ENCODE results near the gene PLEK.
"Not testable (repeated sequence)": the region's sequence is repeated elsewhere in the genome, so short reads cannot be mapped to it uniquely, and the experiment has no call there.

The PLEK gene

GRCh38 chr2:68371581-68371980 lies 6.5 kb downstream of the PLEK start:
- peak; percentile 25 for DNase-seq (ENCODE audit: low read depth)
- H3K4me3 ChIP-seq (ENCODE audit: low read length) = no peak overlapping the region
- TF ChIP-seq CTCF (IDR thresholded peaks at IDR 0.05; ENCODE audit: insufficient read depth, low read depth, low read length, missing control alignments) = no peak

- TF ChIP-seq CTCF (IDR thresholded peaks at IDR 0.05; ENCODE audit: insufficient read depth, low read depth, low read length, missing control alignments) = no peak
- DNase-seq (ENCODE audit: low read depth) = no peak
Measured at GRCh38 chr2:68372485-68372884, 7.4 kb downstream of the PLEK start.

GRCh38 chr2:68374184-68374583 lies 9.1 kb downstream of the PLEK start:
- TF ChIP-seq CTCF (IDR thresholded peaks at IDR 0.05; ENCODE audit: insufficient read depth, low read depth, low read length, missing control alignments) = no peak
- no peak for DNase-seq (ENCODE audit: low read depth)
- no peak overlapping the region for H3K4me3 ChIP-seq (ENCODE audit: low read length)

More at GRCh38 chr2:68372485-68372884, 7.4 kb downstream of the PLEK start:
- no peak overlapping the region for H3K4me3 ChIP-seq (ENCODE audit: low read length)

- H3K4me3 ChIP-seq (ENCODE audit: low read length) = no peak overlapping the region
- no peak for DNase-seq (ENCODE audit: low read depth)
- no peak for TF ChIP-seq CTCF (IDR thresholded peaks at IDR 0.05; ENCODE audit: insufficient read depth, low read depth, low read length, missing control alignments)
Measured at GRCh38 chr2:68375582-68375981, 10.5 kb downstream of the PLEK start.

GRCh38 chr2:68377137-68377780 lies 12.2 kb downstream of the PLEK start:
- no peak for DNase-seq (ENCODE audit: low read depth)
- TF ChIP-seq CTCF (IDR thresholded peaks at IDR 0.05; ENCODE audit: insufficient read depth, low read depth, low read length, missing control alignments) = no peak
- no peak overlapping the region for H3K4me3 ChIP-seq (ENCODE audit: low read length)

- not testable (repeated sequence) for DNase-seq (ENCODE audit: low read depth); H3K4me3 ChIP-seq (ENCODE audit: low read length)
Measured at GRCh38 chr2:68378779-68379178, 13.7 kb downstream of the PLEK start.

- no peak for TF ChIP-seq CTCF (IDR thresholded peaks at IDR 0.05; ENCODE audit: insufficient read depth, low read depth, low read length, missing control alignments)
- no peak for DNase-seq (ENCODE audit: low read depth)
- H3K4me3 ChIP-seq (ENCODE audit: low read length) = no peak overlapping the region
Measured at GRCh38 chr2:68379184-68379708, 14.2 kb downstream of the PLEK start.

Measured in epithelial cell of esophagus (primary cell).